H9 (cell line): Measurements from ENCODE around the gene OR2T27. TPM values are rescaled to one million over a fixed set of nuclear protein-coding genes. Genes with fewer than 3 reads are reported as not detected.

ENCODE experiments used
- DNase-seq: peaks from one replicate; pipeline ENCODE4 v3.0.0-alpha.2; 2017
- H2AFZ ChIP-seq: one replicate; pipeline ENCODE4 v1.6.1; 2013; ENCODE audit warnings: mild to moderate bottlenecking, low read length, control low read depth, moderate library complexity
- H2AK5ac ChIP-seq: 2 replicates; pipeline ENCODE4 v1.6.1; 2013; ENCODE audit warnings: low read length, control low read depth, mixed read lengths; ENCODE audit not compliant: insufficient read length
- H2BK120ac ChIP-seq: one replicate; pipeline ENCODE4 v1.6.1; 2013; ENCODE audit warnings: low read depth, mild to moderate bottlenecking, low read length, control low read depth, inconsistent platforms; ENCODE audit not compliant: poor library complexity, severe bottlenecking
- H2BK12ac ChIP-seq: 2 replicates; pipeline ENCODE4 v1.6.1; 2013; ENCODE audit warnings: low read length, control low read depth, mixed read lengths, low read depth; ENCODE audit not compliant: insufficient read length
- H2BK15ac ChIP-seq: 2 replicates; pipeline ENCODE4 v1.6.1; 2013; ENCODE audit warnings: low read depth, low read length, control low read depth
- H2BK20ac ChIP-seq: one replicate; pipeline ENCODE4 v1.6.1; 2013; ENCODE audit warnings: low read depth, mild to moderate bottlenecking, low read length, control low read depth, inconsistent platforms; ENCODE audit not compliant: poor library complexity, severe bottlenecking
- H2BK5ac ChIP-seq: 2 replicates; pipeline ENCODE4 v1.6.1; 2013; ENCODE audit warnings: low read length, control low read depth, mixed read lengths; ENCODE audit not compliant: insufficient read length
- H3K14ac ChIP-seq: 2 replicates; pipeline ENCODE4 v1.6.1; 2013; ENCODE audit warnings: low read length, control low read depth; ENCODE audit not compliant: insufficient read depth
- H3K18ac ChIP-seq: 2 replicates; pipeline ENCODE4 v1.6.1; 2013; ENCODE audit warnings: low read depth, mild to moderate bottlenecking, mixed read lengths, low read length, control low read depth; ENCODE audit not compliant: insufficient read length
- H3K23ac ChIP-seq: 2 replicates; pipeline ENCODE4 v1.6.1; 2013; ENCODE audit warnings: low read length, control low read depth, mixed read lengths, low read depth; ENCODE audit not compliant: insufficient read length
- H3K23me2 ChIP-seq: 2 replicates; pipeline ENCODE4 v1.6.1; 2013; ENCODE audit warnings: low read depth, mild to moderate bottlenecking, mixed read lengths, low read length, control low read depth; ENCODE audit not compliant: insufficient read length, poor library complexity, severe bottlenecking
- H3K27ac ChIP-seq: 2 replicates; pipeline ENCODE4 v1.5.1; 2013; ENCODE audit warnings: low read length, control low read depth, mixed read lengths, low read depth; ENCODE audit not compliant: insufficient read length
- H3K27me3 ChIP-seq: 2 replicates; pipeline ENCODE4 v1.6.1; 2013; ENCODE audit warnings: low read length, control low read depth, inconsistent platforms; ENCODE audit not compliant: insufficient read depth
- H3K4ac ChIP-seq: 2 replicates; pipeline ENCODE4 v1.6.1; 2013; ENCODE audit warnings: low read depth, mild to moderate bottlenecking, control low read depth, inconsistent platforms, low read length, moderate library complexity
- H3K4me1 ChIP-seq: 2 replicates; pipeline ENCODE4 v1.6.1; 2013; ENCODE audit warnings: low read length, control low read depth, inconsistent platforms; ENCODE audit not compliant: insufficient read depth
- H3K4me2 ChIP-seq: 2 replicates; pipeline ENCODE4 v1.6.1; 2013; ENCODE audit warnings: low read length, control low read depth, mixed read lengths; ENCODE audit not compliant: insufficient read length, insufficient read depth
- H3K56ac ChIP-seq: 2 replicates; pipeline ENCODE4 v1.6.1; 2013; ENCODE audit warnings: low read depth, mild to moderate bottlenecking, mixed read lengths, low read length, control low read depth; ENCODE audit not compliant: insufficient read length
- H3K79me1 ChIP-seq: 2 replicates; pipeline ENCODE4 v1.6.1; 2013; ENCODE audit warnings: low read depth, mild to moderate bottlenecking, moderate library complexity, low read length, control low read depth, inconsistent platforms; ENCODE audit not compliant: insufficient read depth, poor library complexity, severe bottlenecking
- H3K79me2 ChIP-seq: 2 replicates; pipeline ENCODE4 v1.6.1; 2013; ENCODE audit warnings: low read length, control low read depth, inconsistent platforms; ENCODE audit not compliant: insufficient read depth
- H3K9ac ChIP-seq: 2 replicates; pipeline ENCODE4 v1.6.1; 2013; ENCODE audit warnings: low read length, control low read depth, mixed read lengths; ENCODE audit not compliant: insufficient read length; ENCODE audit errors: extremely low read depth
- H3K9me3 ChIP-seq: one replicate; pipeline ENCODE4 v1.6.1; 2013; ENCODE audit warnings: low read depth, low read length, inconsistent platforms; ENCODE audit not compliant: control insufficient read depth
- H3T11ph ChIP-seq: one replicate; pipeline ENCODE4 v1.6.1; 2013; ENCODE audit warnings: mild to moderate bottlenecking, low read length, control low read depth, inconsistent platforms
- H4K20me1 ChIP-seq: one replicate; pipeline ENCODE4 v1.6.1; 2013; ENCODE audit not compliant: control insufficient read depth, insufficient read length, insufficient read depth
- H4K5ac ChIP-seq: 2 replicates; pipeline ENCODE4 v1.6.1; 2013; ENCODE audit warnings: low read depth, mild to moderate bottlenecking, mixed read lengths, low read length, control low read depth; ENCODE audit not compliant: insufficient read length
- H4K8ac ChIP-seq: replicated peaks from 2 replicates; pipeline ENCODE4 v1.6.1; 2013; ENCODE audit warnings: low read length, control low read depth, mixed read lengths, low read depth; ENCODE audit not compliant: insufficient read length
- H4K91ac ChIP-seq: 2 replicates; pipeline ENCODE4 v1.6.1; 2013; ENCODE audit warnings: low read depth, mild to moderate bottlenecking, moderate library complexity, mixed read lengths, low read length, control low read depth; ENCODE audit not compliant: insufficient read length
- H3K27ac Mint-ChIP-seq, 3 experiments: 2 replicates in 2 of 3; 3 replicates in 1 of 3; pipeline ENCODE4 v1.8.0; 2020 to 2021; ENCODE audit warnings: mixed read lengths in 3 of 3, mild to moderate bottlenecking in 1 of 3, moderate library complexity in 1 of 3
- H3K27me3 Mint-ChIP-seq: 2 replicates; pipeline ENCODE4 v1.8.0; 2021; ENCODE audit warnings: low read depth, mild to moderate bottlenecking, moderate library complexity, mixed read lengths
- H3K36me3 Mint-ChIP-seq, 3 experiments: 2 replicates in 2 of 3; 3 replicates in 1 of 3; pipeline ENCODE4 v1.8.0; 2020 to 2021; ENCODE audit warnings: low read depth in 3 of 3, mixed read lengths in 3 of 3; ENCODE audit not compliant: insufficient read depth in 1 of 3
- H3K4me1 Mint-ChIP-seq, 2 experiments: 2 replicates each; pipeline ENCODE4 v1.8.0; 2020; ENCODE audit warnings: mixed read lengths in 2 of 2
- H3K4me3 Mint-ChIP-seq, 2 experiments: 2 replicates in 1 of 2; 3 replicates in 1 of 2; pipeline ENCODE4 v1.8.0; 2020 to 2021; ENCODE audit warnings: mild to moderate bottlenecking in 2 of 2, mixed read lengths in 2 of 2, moderate library complexity in 1 of 2
- H3K9me3 Mint-ChIP-seq, 2 experiments: 2 replicates in 1 of 2; 3 replicates in 1 of 2; pipeline ENCODE4 v1.8.0; 2020; ENCODE audit warnings: mild to moderate bottlenecking in 2 of 2, mixed read lengths in 2 of 2, moderate library complexity in 1 of 2
- WGBS: extraction: QIAGEN DNeasy Blood & Tissue Kit; methylation state at CpG from one replicate; pipeline ENCODE4 v1.1.7; 2013; ENCODE audit warnings: missing lambda C conversion rate, low lambda C conversion rate, mixed read lengths; ENCODE audit not compliant: insufficient read length; ENCODE audit errors: extremely low coverage; 5-methylcytosine and 5-hydroxymethylcytosine counted together
- total RNA-seq: library from RNA; stranded (reverse); gene quantifications from 2 replicates; pipeline ENCODE4 v1.2.1, GENCODE V29; 2021
- TF ChIP-seq, protein P1 (sequence below): fragments of 200-600 bp; sonication (generic); conservative IDR thresholded peaks from 3 replicates; pipeline ENCODE4 v1.8.0; 2021; ENCODE audit warnings: antibody characterized with exemption, mild to moderate bottlenecking

Gene OR2T27
- total RNA-seq, 1 experiment from 2014 or later, result not detected

DNA sequence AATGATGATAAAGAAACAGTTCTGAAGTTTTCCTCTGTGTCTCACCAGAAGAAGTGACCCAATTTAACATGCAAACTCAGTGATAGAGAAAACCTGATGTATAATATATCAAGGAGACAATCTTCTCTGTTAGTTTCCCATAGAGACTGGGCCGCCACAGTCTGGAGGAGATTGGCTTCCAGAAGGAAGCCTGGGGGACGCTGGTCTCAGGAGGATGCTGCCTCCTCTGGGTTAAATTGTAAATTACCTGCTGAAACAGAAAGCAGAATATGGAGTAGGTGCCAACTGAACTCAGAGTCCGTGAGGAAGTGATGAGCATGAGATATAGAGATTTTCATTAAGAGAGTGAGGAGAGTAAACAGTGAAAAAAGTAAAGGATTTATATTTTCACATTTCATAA lies 31.5 kb upstream of the OR2T27 start:
- no peak overlapping the region for H3K4me2 ChIP-seq
- no peaks in the 10 kb centered on the region for H3K79me1 ChIP-seq
- TF ChIP-seq, protein P1, sequence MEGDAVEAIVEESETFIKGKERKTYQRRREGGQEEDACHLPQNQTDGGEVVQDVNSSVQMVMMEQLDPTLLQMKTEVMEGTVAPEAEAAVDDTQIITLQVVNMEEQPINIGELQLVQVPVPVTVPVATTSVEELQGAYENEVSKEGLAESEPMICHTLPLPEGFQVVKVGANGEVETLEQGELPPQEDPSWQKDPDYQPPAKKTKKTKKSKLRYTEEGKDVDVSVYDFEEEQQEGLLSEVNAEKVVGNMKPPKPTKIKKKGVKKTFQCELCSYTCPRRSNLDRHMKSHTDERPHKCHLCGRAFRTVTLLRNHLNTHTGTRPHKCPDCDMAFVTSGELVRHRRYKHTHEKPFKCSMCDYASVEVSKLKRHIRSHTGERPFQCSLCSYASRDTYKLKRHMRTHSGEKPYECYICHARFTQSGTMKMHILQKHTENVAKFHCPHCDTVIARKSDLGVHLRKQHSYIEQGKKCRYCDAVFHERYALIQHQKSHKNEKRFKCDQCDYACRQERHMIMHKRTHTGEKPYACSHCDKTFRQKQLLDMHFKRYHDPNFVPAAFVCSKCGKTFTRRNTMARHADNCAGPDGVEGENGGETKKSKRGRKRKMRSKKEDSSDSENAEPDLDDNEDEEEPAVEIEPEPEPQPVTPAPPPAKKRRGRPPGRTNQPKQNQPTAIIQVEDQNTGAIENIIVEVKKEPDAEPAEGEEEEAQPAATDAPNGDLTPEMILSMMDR, result no peak
- H3K4ac ChIP-seq, result no peak overlapping the region
- H4K20me1 ChIP-seq, result no peaks in the 10 kb centered on the region
- H2BK15ac ChIP-seq, result no peak overlapping the region
- no peak overlapping the region for H3K23ac ChIP-seq
- no peak overlapping the region for H4K8ac ChIP-seq
- no peaks in the 10 kb centered on the region for H3K4me1 Mint-ChIP-seq
- peaks cover 69% of the 10 kb centered on the region for H3K9me3 ChIP-seq
- no peak overlapping the region for H2BK120ac ChIP-seq
- no peaks in the 10 kb centered on the region for H3K27me3 ChIP-seq
- H3K36me3 Mint-ChIP-seq, result peaks cover 3 to 20% (median 4%) of the 10 kb centered on the region in 3 experiments; a peak in 5 of 7 replicates
- H2BK20ac ChIP-seq, result no peak overlapping the region
- no peak overlapping the region for H3K56ac ChIP-seq
- H3K27ac ChIP-seq, result no peak overlapping the region
- H3K27me3 Mint-ChIP-seq, result no peaks in the 10 kb centered on the region
- H3K14ac ChIP-seq, result no peak overlapping the region
- no peak overlapping the region for H3K18ac ChIP-seq
- H2AK5ac ChIP-seq, result no peak overlapping the region
- peaks cover 81 to 86% of the 10 kb centered on the region in 2 experiments for H3K9me3 Mint-ChIP-seq
- DNase-seq, result no peak
- no peak overlapping the region for H3K9ac ChIP-seq
- H4K91ac ChIP-seq, result no peak overlapping the region
- H3T11ph ChIP-seq, result no peak overlapping the region
- no peak overlapping the region for H2BK12ac ChIP-seq
- H3K27ac Mint-ChIP-seq, result no peak overlapping the region
- no CpG with 5 or more reads among the region's 3 CpGs for WGBS
- H3K79me2 ChIP-seq, result no peaks in the 10 kb centered on the region
- H4K5ac ChIP-seq, result no peak overlapping the region
- H3K23me2 ChIP-seq, result no peaks in the 10 kb centered on the region
- no peaks in the 10 kb centered on the region for H3K4me1 ChIP-seq
- no peak overlapping the region for H2BK5ac ChIP-seq
- H2AFZ ChIP-seq, result no peak overlapping the region
- H3K4me3 Mint-ChIP-seq, result no peak overlapping the region
